Measurements from ENCODE around the gene DBR1.

DNA sequence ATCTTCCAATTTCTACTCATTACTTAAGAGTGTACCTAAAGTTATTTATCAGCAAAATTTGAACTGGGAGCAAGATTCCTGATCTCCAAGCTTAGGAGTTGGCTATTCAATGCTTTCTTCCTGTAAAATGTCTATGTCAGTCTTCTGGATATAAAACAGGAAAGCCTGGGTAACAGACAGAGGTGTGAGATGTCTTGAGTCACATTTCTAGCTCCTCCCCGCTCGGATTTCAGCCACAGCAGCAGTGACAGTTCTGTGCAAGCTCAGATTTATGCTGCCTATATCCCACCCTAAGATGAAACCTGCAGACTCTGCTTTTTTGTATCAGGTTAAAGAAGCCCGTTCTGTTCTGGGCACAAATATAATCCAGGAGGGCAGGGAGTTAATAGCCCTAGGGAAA is 10.3 kb upstream of the DBR1 start:
- TF ChIP-seq, protein P1, sequence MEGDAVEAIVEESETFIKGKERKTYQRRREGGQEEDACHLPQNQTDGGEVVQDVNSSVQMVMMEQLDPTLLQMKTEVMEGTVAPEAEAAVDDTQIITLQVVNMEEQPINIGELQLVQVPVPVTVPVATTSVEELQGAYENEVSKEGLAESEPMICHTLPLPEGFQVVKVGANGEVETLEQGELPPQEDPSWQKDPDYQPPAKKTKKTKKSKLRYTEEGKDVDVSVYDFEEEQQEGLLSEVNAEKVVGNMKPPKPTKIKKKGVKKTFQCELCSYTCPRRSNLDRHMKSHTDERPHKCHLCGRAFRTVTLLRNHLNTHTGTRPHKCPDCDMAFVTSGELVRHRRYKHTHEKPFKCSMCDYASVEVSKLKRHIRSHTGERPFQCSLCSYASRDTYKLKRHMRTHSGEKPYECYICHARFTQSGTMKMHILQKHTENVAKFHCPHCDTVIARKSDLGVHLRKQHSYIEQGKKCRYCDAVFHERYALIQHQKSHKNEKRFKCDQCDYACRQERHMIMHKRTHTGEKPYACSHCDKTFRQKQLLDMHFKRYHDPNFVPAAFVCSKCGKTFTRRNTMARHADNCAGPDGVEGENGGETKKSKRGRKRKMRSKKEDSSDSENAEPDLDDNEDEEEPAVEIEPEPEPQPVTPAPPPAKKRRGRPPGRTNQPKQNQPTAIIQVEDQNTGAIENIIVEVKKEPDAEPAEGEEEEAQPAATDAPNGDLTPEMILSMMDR (IDR thresholded peaks at IDR 0.05; ENCODE audit: borderline replicate concordance, extremely low read depth, low read length, poor library complexity, severe bottlenecking): no peak
- TF ChIP-seq EZH2 (IDR thresholded peaks at IDR 0.05; ENCODE audit: borderline replicate concordance, low read depth, low read length, severe bottlenecking): no peak

All from DND-41 (cell line).